ENCODE measurements around the gene SVBP.
"Not testable (repeated sequence)": the region's sequence is repeated elsewhere in the genome, so short reads cannot be mapped to it uniquely, and the experiment has no call there.

The SVBP gene, protein sequence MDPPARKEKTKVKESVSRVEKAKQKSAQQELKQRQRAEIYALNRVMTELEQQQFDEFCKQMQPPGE

DNA sequence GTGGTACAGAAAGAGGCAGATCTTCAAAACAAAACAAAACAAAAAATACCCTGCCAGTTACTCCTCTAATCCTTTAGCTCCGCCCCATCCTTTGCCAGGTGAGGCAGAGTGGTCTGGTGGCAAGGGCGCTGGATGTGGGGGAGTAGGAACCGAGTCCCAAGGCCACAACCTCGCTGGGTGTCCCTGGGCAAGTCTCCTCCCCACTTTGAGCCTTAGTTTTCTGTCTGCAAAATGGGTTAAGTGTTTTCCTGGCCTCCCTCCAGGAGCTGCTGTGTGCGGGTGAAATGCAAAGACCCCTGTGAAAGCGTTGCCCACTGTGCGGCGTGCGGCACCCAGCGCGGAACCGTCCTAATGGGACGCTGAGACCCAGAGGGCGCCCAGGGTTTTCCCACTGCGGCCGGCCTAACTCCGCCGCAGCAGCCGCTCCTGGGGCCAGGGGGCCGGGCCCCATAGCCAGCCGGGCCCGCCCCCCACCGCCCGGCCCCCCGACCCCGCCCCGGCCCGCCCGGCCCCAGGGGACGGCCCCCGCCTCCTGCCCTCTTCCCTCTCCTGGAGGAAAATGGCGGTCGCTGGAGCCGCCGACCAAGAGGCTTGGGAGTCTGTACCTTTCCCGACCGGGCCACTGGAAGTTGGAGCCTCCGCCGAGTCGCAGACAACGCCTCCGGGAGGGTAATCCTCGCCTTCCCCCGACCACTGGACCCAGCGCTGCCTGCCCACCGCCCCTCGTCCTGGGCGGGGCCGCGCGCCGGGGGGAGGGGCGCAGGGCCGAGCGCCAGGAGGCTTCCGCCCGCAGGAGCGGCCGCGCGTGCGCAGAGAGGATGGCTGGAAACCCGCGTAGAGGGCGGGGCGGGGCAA lies at the start of gene SVBP, which contains the start of gene ERMAP:
SVBP (minus strand) TSS at position 813 of the 855 bp plus-strand sequence. CDS start 853 bp downstream, outside the sequence.
ERMAP (plus strand) TSS at position 538 of the 855 bp plus-strand sequence. CDS start 13,327 bp downstream, outside the sequence.
- peak; percentile 87 for DNase-seq

DNA sequence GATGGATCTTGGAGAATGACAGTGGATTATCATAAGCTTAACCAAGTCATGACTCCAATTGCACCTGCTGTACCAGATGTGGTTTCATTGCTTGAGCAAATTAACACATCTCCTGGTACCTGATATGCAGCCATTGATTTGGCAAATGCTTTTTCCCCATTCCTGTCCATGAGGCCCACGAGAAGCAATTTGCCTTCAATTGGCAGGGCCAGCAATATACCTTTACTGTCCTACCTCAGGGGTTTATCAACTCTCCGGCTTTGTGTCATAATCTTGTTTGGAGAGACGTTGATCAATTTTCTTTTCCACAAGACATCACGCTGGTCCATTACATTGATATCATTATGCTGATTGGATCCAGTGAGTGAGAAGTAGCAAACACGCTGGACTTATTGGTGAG lies 49.4 kb upstream of the SVBP start:
- no peak for DNase-seq

DNA sequence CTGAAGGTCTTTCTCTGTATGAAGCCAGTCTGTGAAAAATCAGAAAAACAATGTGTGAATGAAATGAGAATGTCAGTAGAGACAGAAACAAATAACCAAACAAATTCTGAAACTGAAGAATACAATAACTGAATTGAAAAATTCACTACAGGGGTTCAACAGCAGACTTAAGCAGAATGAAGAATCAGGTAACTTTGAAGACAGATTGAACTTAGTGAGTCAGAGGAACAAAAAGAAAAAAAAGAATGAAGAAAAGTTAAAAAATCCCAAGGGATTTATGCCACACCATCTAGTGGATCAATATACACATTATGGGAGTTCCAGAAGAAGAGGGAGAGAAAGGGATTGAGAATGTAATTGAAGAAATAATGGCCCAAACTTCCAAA lies 43.8 kb upstream of the SVBP start:
- DNase-seq: no peak

DNA sequence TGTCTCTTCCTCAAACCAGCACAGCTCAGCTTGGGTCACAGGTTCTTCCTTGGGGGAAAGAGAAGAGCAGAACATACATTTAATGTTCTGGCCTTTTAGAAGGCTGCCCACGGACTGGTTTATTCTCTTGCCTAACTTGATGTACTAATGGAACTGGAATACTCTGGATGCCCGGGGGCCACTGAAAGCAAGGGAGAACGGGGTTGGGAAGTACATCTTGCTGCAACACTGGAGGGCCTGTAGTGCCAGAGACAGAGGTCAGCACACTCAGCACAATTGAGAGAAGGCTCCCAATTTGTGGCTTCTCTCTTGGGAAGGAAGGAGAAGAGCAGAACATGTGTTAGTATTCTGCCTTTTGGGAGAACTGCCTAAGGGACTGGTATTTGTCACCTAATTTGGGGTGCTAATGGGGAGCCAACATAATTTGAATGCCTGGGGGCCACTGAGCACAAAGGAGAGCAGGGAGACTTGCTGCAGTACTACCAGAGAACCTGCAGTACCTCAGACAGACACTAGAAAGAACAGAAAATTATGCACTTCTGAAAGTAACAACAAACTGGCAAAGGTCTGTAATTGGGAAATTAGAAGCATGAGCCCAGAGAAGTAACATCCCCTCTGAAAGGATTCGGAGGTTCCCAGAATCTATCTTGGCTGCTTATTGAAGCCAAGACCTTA lies 43.3 kb upstream of the SVBP start:
- DNase-seq: no peak

DNA sequence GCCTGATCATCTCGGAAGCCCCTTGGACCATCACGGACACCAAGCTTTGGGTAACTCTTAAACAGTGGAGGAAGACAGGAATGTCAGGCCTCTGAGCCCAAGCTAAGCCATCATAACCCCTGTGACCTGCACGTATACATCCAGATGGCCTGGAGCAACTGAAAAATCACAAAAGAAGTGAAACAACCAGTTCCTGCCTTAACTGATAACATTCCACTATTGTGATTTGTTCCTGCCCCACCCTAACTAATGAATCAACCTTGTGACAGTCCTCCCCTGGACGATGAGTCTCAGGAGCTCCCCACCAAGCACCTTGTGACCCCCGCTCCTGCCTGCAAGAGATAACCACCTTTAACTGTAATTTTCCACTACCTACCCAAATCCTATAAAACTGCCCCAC lies 42.2 kb upstream of the SVBP start:
- not testable (repeated sequence) for DNase-seq

DNA sequence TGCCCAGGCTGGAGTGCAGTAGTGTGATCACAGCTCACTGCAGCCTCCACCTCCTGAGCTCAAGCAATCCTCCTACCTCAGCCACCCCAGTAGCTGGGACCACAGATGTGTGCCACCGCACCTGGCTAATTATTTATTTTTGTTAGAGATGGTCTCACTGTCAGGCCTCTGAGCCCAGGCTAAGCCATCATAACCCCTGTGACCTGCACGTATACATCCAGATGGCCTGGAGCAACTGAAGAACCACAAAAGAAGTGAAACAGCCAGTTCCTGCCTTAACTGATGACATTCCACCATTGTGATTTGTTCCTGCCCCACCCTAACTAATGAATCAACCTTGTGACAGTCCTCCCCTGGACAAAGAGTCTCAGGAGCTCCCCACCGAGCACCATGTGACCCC lies 39.4 kb upstream of the SVBP start:
- DNase-seq: not testable (repeated sequence)

DNA sequence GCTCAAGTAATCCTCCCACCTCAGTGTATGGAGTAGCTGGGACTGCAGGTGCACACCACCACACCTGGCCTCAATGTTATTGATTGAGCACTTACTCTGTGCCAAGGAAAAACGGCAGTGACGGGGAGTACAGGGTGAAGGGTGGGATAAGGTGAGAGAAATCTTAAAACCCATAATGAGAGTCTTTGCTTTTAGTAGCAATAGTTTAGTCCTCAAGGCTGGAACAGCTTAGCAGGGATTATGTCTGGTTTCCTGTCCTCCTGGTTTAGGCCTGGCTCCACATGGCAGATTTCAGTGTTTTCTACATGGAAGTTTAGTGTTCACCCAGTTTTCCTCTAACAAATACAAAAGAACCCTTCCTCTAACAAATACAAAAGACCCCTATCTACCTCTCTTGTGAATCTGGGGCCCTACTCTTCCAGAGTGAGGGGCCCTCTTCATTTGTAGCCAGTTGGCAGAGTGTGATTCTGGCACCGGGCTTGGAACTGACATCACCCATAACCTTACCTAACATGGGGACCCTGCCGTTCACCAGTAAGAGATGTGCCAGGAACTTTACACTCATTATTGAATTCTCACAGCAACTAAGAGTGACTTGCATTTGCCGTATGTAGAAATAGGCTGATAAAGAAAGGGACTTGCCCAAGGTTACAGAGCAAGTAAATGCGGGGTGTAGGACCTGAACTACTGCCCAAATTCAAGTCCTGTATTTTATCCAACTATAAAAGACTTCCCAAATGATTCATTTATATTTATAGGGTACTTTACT lies 36.1 kb upstream of the SVBP start:
- DNase-seq: no peak

DNA sequence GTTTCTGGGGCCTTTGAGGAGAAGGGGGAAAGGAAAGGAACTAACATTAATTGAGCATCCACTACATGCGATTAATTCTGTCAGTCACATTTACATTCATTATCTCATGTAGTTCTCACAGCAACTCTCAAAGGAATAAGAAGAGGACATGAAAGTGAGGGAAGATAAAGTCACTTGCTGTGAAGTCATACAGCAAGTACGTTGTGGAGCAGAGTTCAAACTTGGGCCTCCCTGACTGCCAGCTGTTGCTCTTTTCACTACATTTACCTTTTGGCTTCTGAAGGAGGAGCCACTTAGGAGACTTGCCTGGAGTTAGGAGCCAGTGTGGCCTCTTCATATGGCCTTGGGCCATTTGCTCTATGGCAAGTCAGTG lies 35.4 kb upstream of the SVBP start:
- DNase-seq: no peak

DNA sequence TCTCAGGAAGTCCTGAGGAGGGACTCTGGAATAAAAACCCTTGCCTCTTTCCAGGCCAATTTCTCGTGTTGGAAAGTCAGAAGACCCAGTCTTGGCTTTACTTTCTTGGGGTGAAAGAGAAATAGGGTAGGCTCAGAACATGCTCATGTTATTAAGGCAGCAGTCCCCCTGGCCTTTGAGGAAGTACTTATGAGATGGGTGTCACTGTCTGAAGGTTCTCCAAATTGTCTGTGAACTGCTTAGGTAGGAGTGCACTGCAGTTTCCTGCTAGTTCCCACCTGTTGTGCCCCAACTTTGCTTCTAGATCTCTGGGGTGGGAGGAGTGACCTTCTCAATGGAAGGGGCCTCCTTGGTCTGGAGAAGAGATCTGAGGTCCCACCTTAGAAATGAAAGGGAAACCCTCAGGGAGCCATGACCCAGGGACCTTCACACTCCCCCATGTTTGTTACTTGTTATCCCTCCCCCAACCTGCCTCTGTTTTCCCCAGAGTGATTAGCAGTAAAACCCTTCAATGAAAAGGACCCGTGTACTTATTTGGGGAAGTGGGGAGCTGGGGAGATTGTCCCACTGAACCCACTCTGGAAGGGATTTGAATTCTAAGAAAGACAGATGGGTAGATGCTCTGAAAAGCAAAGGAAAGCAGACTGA lies 34.9 kb upstream of the SVBP start:
- no peak for DNase-seq

DNA sequence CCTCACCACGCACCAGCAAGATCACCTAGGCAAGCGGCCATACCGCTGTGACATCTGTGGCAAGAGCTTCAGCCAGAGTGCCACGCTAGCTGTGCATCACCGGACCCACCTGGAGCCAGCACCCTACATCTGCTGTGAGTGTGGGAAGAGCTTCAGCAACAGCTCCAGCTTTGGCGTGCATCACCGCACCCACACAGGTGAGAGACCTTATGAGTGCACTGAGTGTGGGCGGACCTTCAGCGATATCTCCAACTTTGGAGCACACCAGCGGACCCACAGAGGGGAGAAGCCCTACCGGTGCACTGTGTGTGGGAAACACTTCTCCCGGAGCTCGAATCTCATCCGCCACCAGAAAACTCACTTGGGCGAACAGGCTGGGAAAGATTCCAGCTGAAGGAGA lies 34.2 kb upstream of the SVBP start:
- DNase-seq: no peak

DNA sequence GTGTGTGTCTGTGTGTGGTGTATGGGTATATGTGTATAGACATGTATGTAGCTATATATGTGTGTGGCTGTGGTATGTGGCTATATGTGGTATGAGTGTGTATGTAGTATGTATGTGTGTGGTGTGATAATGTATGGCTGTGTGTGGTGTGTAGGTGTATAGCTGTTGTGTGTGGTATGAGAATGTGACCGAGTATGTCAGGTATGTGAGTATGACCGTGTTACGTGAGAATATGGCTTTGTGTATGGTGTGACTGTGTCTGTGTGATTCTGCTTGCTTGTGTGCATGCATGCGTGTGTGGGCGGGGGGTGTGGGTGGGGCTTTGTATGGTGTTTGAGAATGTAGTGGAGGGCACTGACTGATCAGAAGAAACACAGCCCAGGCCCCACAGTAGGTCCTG lies 32.7 kb upstream of the SVBP start:
- DNase-seq: no peak

DNA sequence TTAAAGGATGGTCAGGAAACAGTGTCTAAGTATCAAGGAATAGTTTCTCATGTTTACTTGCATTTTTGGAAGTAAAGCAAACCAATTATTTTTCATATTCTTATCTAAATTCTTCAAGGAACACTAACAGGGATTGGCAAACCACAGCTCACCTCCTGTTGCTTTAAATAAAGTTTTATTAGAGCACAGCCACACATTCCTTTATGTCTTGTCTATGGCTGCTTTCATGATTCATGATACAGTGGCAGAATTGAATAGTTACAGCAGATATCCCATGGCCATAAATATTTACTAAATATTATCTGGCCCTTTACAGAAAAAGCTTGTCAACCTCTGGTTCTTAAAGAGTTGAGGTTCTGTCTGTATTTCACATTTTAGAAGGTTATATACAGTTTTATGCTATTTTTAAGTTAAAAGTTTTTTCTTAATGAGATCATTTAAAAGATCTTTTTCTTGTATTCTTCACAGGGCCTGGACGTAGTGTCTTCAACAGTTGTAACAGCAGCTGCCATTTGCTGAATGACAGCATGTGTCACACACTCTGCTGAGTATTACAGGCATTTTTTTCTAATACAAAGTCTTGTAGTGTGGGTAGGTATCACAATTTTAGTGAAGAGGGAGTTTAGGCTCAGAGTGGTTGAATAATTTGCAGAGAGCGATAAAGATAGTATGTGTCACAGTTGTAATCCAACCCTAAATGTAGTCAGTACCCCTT lies 31.8 kb upstream of the SVBP start:
- no peak for DNase-seq

DNA sequence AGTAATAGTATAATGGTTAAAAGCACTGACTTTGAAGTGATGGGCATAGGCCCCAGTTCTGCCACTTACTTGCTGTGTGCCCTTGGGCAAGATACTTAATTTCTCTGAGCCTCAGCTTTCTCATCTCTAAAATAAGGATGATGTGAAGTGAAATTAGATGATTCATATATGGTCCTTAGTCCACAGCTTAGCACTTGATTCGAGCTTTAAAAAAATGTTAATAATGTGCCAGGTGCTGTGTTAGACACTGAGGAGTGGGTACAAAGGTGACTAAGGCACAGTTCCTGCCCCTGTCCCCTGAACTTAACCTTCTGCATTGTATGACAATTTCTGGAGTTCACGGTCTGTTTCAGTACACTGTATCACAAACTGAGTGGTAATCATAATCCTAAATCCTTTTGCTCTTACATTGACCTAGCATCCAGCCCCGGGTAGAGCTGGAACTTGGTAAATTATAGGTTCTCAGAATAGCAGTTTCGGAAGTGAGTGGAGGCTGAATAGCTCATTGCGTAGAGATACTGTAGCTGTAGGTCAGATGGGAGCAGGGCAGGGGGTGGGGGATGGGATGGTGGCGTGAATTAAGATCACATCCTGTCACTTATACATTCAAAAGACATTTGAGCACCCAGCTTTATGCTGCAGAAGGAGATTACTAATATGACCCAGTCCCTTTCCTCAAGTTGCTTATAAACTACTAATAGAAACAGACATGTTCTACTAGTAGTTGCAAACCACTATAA lies 30.7 kb upstream of the SVBP start:
- DNase-seq: no peak

DNA sequence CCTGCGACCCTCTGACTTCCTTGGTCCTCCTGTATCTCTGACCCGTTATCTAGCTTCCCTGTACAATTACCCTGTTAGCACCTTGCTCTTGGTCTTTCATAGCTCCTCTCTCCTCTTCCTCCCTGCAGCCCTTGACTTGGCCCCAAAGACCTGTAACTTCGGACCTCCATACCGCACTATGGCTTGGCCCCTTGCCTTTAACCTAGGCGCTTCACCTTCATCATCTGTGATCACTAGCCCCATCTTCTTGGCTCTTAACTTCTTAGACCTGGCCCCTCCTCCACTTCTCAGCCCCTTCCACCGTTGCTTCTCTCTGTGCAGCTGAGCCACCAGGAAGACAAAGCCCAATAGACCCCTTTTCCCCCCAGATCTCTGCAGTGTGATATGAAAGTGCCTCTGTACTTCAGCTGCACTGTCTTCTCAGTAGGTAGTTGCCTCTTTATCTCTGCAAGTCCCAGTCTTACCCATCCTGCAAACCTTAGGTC lies 30.0 kb upstream of the SVBP start:
- no peak for DNase-seq

DNA sequence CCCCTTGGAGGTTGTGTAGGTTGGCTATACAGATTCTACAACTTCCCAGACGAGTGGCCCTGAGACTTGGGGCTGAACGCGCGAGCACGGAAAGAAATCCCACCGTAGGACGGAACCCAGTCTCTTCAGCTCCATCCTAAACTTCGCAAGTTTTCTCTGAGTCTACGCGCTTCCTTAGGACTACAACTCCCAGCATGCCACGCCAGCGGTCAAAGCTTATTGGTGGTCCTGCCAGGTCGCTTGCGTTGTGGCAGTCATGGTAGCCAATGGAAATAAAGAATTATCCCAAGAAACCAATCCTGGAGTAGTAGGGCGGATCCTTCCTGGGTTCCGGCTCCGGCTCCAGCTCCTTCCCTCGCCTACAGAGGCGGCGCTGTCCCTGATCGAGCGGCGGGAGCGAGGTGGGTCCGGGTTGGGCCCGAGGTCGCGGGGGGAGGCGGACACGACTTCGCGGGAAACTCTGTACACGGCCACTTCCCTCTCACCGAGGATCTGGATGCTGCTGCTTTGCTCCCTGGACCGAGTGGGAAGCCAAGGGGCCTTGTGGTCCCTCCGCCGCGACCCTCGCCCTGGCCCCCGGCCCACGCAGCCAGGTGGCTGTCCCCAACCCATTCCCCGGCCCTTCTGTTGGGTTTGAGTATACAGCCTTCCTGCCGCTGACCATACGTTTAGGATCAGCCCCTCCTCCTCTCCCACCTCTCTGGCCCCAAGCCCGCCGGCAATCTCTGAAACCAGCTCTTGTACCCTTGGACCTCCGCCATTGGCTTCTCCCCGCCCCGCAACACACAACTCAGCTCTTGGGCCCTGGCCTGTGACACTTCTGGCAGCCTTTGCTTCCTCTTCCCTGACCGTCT lies 29.3 kb upstream of the SVBP start, which contains the start of gene ZNF691:
ZNF691 (plus strand) TSS at position 357 of the 854 bp plus-strand sequence. CDS start 3,046 bp downstream, outside the sequence.
- DNase-seq: peak; percentile 95

DNA sequence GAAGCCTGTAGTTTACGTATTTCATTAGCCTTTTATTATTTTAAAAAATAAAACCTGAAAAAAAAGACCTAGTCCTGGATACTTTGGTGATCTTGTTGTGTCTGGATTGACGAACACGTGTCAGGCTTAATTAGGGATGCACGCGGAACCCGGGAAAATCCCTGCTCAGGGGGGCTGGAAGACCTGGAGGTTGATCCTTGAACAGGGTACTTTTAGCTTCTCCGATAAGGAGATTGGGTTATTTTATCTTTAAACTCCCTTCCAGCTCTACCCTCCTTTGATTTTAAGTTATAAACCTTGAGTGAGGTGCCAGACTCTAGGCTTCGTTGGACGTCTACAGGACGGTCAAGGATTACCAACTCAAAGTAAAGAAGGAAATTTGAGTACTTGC lies 28.7 kb upstream of the SVBP start:
- no peak for DNase-seq

DNA sequence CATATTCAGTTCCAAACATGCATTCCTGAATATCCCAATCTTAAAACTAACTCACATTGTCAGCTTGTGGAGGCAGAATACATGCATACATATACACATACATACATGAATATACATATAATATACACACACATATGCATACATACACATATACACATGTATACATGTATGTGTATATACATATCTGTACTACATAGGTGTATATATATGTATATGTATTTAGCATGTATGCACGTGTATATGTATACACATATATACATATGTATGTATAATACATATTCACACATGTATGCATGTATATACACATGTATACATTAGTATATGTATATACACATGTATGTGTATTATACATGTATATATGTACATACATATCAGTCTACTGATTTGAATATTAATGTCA lies 28.0 kb upstream of the SVBP start:
- DNase-seq: no peak

DNA sequence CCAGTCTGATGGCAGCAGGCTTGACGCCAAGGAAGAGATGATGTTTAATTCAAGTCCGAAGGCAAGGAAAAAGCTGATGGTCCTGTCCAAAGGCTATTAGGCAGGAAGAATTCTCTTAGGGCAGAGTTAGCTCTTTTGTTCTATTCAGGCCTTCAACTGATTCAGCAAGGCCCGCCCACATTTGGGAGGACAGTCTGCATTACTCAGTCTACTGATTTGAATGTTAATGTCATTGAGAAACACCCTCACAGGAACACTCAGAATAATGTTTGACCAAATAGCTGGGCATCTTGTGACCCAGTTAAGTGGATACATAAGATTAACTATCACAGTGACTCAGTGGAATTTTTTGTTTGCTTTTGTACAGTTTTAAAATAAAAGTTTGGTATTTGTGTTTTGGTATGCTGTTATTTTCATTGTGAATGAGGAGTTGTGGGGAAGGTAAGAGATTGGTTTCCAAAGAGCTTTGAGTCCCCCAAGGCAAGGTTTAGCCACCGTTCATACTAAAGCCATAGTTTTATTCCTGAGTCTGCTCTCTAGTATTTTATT lies 27.5 kb upstream of the SVBP start:
- DNase-seq: no peak

DNA sequence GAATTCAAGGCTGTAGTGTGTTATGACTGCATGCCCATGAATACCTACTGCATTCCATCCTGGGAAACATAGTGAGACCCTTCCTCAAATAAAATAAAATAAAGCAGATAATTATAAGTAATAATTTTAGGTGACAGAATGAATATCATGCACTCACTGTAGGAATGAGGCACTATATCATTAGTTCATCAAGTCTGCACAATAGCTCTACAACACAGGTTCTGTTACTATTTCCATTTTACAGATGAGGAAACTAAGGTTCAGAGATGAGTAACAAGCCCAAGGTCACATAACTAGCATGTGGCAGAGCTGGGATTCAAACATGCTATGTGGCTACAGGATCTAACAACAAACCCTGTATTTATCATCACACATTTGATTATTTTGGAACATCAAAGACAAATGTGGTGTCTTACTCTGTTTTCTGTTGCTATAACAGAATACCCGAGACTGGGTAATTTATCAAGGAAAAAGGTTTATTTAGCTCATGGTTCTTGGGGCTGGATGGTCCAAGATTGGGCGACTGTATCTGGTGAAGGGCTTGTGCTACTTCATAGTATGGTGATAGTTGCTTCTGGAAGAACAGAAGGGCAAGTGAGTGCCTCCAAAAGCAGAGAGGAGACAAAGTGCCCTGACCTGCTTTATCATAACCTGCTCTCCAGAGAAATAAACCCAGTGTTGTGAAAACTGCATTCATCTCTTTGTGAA lies 24.4 kb upstream of the SVBP start:
- no peak for DNase-seq

Data from COR-L47 (cell line).